Activated effector memory CD4-positive, alpha-beta T cell treated with anti-CD3 and anti-CD28 coated beads, Interleukin-2, amount 50 U/mL, for 16 hours (primary cell): ENCODE results near the gene DDX42.
"Not testable (repeated sequence)": the region's sequence is repeated elsewhere in the genome, so short reads cannot be mapped to it uniquely, and the experiment has no call there.

Experiments
- DNase-seq: peaks from one replicate; pipeline ENCODE4 v3.0.0-alpha.2; 2020

The DDX42 gene

DNA sequence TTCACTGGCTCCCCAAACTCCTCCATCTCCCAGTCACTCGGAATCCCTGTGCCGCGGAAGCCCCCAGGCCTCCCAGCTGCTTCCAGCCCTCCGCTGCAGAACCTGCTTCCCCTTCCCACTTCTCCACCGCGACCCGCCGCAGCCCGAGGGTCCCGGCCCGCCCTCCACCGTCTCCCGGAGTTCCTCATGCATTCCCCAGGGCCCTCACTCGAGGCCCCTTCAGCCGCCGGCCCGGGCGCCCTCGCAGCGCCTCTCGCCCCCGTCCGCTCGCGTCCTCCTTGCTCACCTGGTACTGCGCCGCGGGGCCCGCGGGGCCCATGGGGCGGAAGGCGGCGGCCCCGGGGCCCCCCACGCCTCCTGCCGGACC lies 68.2 kb downstream of the DDX42 start:
- DNase-seq: no peak

DNA sequence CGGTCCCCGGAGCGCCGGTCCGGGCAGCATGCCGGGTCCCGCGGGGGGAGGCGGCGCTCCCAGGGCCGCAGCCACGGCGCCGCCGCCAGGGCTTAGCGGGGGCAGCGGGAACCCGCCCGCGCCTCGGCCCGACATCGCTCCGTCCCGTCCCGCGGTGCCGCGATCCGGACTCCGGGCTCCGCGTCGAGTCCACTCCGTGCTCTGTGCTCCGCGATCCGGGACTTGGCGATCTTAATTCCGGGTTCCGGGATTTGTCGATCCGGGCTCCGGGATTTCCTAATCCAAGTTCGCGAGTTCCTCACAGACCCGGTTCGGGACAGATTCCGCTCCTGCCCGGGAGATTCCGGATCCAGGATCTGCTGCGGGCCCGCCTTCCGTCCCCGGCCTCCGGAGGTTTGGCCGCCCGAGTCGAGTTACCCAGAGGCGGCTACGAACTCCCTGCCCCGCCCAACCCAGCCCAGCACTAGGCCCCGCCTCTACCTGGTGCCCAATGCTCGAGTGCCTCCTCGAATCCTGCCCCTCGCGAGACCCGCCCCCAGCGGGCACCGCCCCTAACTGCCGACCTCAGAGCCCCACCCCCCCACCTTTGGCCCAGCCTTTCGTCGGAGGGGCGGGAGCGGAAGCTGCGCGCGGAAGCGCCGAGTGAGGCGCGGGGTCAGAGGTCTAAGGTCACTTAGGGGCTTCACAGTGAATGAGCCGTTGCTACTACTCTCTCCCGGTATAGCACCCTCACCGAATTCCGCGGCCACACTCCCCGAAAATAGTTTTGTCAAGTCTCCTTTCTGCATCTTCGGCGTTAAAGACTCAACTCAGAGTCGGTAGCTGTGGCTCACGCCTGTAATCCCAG lies 68.8 kb downstream of the DDX42 start, which contains the start of gene SMARCD2:
Gene SMARCD2 (minus strand): TSS at position 146 of the 847 bp plus-strand sequence. CDS start 11 bp downstream, at position 135.
- peak; percentile 99 for DNase-seq

DNA sequence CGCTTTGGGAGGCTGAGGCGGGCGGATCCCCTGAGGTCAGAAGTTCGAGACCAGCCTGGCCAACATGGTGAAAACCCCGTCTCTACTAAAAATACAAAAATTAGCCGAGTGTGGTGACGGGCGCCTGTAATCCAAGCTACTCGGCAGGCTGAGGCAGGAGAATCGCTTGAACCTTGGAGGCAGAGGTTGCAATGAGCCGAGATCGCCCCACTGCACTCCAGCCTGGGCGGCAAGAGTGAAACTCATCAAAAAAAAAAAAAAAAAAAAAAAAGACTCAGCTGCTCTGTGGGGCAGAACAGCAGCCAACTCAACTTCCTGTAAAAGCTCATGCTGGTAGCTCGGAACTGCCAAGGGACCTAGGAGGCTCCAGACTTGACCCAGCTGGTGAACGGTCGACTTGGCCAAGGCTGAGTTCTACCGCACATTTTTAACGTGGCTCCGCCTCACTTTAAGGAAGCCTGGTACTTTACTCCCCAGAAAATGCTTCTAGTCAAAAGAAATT lies 69.5 kb downstream of the DDX42 start:
- not testable (repeated sequence) for DNase-seq

DNA sequence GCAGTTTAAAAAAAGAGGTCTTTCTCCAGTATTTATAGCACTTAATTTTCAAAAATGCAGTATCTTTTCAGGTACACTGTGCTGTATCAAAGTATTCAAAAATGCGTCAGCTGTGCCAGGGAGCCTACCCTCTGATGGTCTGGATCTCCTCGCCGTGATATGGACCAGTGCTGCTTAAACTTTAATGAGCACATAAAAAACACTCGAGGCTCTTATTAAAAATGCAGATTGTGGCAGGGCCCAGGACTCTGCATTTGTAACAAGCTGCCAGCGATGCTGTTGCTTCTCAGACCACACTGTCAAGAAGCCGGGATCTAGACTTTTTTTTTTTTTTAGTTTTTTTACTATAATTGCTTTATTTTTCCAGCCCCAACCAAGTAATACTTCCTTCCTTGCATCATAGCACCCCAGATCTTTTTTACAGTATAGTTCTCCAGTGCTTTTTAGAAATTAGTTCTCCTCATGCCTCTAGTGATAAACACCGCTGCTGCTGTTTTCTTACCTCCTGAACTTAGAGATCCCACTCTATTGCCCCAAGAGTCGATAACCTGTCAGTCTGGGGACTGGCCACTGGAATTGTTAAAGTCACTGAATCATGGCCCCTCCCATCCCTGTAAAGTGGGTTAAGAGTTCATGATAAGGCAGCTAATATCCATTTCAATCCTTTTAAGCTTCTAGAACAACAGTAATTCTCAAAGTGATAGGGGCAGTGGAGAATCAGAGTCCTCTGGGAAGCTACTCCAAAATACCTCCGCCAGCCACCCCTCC lies 70.1 kb downstream of the DDX42 start:
- DNase-seq: peak; percentile 39

DNA sequence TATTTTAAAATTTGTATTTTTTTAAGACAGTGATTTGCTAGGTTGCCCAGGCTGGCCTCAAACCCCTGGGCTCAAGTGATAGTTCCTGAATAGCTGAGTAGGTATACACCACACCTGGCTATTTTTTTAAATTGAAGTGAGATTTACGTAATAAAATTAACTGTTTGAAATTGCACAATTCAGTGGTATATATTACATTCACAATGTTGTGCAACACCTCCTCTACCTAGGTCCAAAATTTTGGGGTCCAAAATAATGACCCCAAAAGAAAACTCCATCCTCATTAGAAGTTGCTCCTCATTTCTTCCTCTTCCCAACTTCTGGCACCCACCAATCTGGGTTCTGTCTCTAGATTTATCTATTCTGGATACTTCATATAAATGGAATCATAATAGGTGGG lies 71.5 kb downstream of the DDX42 start:
- DNase-seq: no peak

DNA sequence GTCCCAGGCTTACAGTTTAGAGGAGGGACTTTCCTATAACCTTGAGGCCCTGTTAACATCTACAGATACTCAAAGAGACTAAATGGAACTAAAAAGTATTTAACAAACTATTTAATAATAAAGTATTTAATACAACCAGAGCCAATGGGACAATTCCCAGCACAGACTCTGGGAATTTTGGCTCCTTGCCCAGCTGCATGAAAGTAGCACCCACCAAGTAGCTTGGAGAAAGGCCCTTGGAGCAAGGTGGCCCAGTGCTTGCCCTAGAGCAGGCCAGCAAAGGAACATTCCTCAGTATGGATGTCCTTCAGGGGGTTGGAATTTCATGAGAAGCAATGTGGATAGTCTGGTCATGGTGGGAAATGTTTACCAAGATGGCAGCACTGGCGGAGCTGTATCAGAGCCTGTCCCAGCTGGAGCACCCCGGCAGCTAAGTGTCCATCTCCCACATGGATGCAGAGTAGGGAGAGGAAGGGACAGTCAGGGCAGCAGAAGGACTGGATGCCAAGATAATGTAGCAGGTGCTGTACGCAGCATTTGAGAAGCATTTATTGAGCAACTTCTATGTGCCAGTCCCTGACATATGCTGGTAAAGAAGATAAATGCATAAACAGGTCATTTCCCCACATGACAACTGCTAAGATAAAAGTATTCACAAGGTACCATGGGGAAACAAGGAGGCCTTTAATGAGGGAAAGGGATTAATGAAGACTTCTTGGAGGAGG lies 73.7 kb downstream of the DDX42 start:
- peak; percentile 53 for DNase-seq

DNA sequence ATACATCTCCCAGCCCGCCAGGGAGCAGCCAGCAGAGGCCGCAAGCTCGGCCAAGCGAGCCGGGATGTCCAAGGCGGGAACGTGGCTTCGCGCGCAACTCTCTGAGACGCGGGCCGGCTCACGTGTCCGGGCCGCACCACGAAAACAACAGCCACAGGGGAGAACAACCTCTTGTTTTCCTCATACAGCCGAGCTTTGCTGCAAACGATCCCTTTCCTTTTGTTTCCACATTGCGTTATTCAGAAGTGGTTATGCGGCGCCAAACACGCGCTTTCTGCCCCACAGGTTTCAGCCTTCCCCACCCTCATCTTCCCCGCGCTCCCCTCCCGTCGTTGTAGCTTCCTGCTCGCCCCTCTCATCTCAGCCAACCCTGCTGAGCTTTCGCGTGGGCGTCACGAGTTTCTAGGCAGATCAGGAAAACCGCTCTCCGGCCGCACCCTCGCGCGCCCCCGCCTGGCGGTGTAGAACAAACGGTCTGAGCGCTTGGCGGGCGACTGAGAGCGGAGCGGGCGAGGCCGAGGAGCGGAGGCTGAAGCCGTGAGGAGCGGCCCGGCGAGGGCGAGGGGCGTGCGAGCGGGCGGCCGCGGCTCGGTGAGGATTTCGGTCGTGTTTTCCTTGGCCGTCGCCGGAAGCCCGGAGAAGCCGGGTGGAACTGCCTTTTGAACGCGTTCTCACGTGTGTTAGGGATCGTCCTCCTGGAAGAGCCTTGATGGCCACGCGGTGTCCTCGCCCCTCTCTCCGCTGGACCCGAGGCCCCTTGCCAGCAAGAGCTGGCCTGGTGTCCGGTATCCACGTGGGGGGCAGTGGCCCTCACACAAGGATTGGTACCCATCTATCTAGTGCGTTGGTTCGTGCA lies 75.1 kb downstream of the DDX42 start:
- DNase-seq: peak; percentile 98

DNA sequence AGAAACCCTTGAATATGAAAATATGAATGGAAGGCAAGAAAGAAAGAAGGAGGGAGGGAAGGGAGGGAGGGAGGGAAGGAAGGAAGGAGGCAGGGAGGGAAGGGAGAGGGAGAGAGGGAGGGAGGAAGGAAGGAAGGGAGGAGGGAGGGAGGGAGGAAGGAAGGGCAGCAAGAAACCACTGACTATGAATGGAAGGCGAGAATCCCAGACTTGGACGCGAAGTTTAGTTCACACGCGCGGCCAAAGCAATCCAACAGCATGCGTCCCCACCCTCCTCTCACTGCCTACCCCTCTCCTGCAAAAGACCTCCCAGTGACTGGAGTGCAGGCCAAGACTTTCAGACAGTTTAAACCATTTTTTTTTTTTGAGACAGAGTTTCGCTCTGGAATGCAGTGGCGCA lies 76.4 kb downstream of the DDX42 start:
- peak; percentile 42 for DNase-seq

DNA sequence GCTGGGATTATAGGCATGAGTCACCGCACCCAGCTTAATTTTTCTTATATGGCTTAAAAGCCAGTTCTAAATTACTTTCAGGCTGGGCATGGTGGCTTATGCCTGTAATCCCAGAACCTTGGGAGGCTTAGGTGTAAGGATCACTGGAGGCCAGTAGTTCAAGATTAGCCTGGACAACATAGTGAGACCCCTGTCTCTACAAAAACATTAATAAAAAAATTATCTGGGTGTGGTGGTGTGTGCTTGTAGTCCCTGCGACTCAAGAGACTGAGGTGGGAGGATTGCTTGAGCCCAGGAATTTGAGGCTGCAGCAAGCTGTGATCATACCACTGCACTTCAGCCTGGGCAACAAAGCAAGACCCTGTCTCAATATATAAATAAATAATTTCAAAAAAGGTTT lies 79.3 kb downstream of the DDX42 start:
- DNase-seq: no peak

DNA sequence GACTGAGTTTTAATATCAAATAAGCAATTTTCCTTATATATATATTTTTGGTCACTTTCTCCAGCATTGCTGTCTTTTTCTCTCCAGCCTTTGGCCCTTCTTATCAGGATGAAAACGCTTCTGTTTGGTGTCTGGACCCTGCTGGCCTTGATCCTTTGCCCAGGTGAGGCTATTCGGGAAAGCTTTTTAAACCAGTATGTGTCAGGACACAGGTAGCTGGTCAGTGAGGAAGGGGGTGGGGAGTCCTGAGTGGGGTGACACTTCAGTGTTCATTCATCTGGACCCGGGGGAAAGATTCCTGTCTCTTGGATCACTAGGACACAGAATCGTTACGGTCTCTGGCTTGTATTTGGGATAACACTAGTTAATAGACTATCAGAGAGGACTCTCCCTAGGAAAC lies 80.7 kb downstream of the DDX42 start:
- no peak for DNase-seq

DNA sequence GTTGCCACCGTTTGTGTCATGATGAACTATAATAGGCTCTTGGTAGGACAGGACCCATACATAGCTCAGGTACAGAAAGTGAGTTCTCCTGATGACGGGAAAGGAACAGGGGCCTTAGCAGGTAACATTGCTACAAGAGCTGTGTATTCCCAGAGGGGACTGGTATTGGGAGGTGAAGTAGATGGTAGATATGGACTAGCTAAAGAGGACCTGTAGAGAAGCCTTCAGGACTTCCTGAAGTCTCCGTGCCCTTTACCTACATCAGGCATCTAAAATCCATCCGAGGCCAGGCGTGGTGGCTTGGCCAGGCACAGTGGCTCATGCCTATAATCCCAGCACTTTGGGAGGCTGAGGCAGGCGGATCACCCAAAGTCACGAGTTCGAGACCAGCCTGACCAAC lies 81.2 kb downstream of the DDX42 start:
- DNase-seq: peak; percentile 34

DNA sequence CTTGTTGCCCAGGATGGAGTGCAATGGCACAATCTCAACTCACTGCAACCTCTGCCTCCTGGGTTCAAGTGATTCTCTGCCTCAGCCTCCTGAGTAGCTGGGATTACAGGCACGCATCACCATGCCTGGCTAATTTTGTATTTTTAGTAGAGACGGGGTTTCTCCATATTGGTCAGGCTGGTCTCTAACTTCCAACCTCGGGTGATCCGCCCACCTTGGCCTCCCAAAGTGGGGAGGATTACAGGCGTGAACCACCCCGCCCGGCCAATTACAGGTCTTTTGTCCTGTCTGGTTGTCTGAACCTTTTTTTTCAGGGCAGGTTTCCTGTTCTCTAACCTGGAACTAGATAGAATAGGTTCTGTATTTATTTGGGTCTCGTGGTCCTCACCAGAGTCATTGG lies 82.5 kb downstream of the DDX42 start:
- DNase-seq: peak; percentile 14

DNA sequence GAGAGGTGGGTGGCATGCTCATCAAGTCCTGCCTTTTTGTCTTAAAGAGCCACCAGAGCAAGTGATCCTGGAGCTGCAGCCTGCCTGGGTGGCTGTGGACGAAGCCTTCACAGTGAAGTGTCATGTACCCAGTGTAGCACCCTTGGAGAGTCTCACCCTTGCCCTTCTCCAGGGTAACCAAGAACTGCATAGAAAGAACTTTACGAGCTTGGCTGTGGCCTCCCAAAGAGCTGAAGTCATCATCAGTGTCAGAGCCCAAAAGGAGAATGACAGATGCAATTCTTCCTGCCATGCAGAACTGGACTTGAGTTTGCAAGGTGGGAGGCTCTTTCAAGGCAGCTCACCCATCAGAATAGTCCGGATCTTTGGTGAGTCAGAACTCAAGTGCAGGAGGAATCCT lies 85.3 kb downstream of the DDX42 start:
- peak; percentile 27 for DNase-seq

DNA sequence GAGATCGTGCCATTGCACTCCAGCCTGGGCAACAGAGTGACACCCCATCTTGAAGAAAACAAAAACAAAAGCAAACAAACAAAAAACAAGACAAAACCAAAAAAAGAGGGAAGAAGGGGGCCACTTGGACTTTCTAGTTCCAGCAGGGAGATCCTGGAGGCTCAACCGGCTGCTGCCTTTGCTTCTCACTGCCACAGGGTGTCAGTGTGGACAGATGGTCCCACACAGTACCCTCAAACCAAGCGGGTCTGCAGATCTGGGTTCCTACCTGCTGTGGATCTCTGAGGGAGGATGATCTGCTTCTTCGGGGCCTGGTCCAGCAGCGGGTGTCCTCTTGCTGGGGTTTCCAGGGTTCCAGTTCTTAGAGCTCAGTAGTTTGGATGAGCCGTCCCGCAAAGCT lies 92.7 kb downstream of the DDX42 start:
- not testable (repeated sequence) for DNase-seq
